ENCODE measurements around the gene SRC.

GRCh38 chr20:37401282-37401929, 55.5 kb downstream of the SRC start:
- TF ChIP-seq POLR2A (IDR thresholded peaks at IDR 0.05) (no peak), CTCF (IDR thresholded peaks at IDR 0.05 in 4 of 5, conservative IDR thresholded peaks at IDR 0.05 in 1 of 5) (no peak)

Measured in gastrocnemius medialis (tissue), 4 donors.